ENCODE data around the gene SMG1. TPM values are rescaled to one million over a fixed set of nuclear protein-coding genes. Genes with fewer than 3 reads are reported as not detected.
"Not testable (repeated sequence)": the region's sequence is repeated elsewhere in the genome, so short reads cannot be mapped to it uniquely, and the experiment has no call there.

The SMG1 gene
- total RNA-seq, 1 donor from 2014 or later = 49.5 TPM

- ATAC-seq = no peak
Observed at GRCh38 chr16:18932243-18932987, 6.2 kb upstream of the SMG1 start.

- no peak for ATAC-seq
Observed at GRCh38 chr16:18931756-18932155, 5.5 kb upstream of the SMG1 start.

GRCh38 chr16:18930095-18930494, 3.9 kb upstream of the SMG1 start:
- ATAC-seq = not testable (repeated sequence)

GRCh38 chr16:18928073-18928472, 1.9 kb upstream of the SMG1 start:
- ATAC-seq = not testable (repeated sequence)

- peak; percentile 74 for ATAC-seq
Observed at GRCh38 chr16:18925215-18925985, 808 bp downstream of the SMG1 start.

- ATAC-seq = not testable (repeated sequence)
Observed at GRCh38 chr16:18923935-18924334, 2.3 kb downstream of the SMG1 start.

- ATAC-seq = not testable (repeated sequence)
Observed at GRCh38 chr16:18923124-18923523, 3.1 kb downstream of the SMG1 start.

- ATAC-seq = not testable (repeated sequence)
Observed at GRCh38 chr16:18909585-18909984, 16.6 kb downstream of the SMG1 start.

GRCh38 chr16:18908716-18909115, 17.5 kb downstream of the SMG1 start:
- not testable (repeated sequence) for ATAC-seq

GRCh38 chr16:18902778-18903177, 23.4 kb downstream of the SMG1 start:
- ATAC-seq = not testable (repeated sequence)

GRCh38 chr16:18902044-18902443, 24.2 kb downstream of the SMG1 start:
- not testable (repeated sequence) for ATAC-seq

- ATAC-seq = not testable (repeated sequence)
Observed at GRCh38 chr16:18901194-18901593, 25.0 kb downstream of the SMG1 start.

- not testable (repeated sequence) for ATAC-seq
Observed at GRCh38 chr16:18884456-18884855, 41.8 kb downstream of the SMG1 start.

GRCh38 chr16:18877734-18878133, 48.5 kb downstream of the SMG1 start:
- not testable (repeated sequence) for ATAC-seq

- ATAC-seq = not testable (repeated sequence)
Observed at GRCh38 chr16:18877259-18877658, 48.9 kb downstream of the SMG1 start.

GRCh38 chr16:18876301-18876700, 49.9 kb downstream of the SMG1 start:
- not testable (repeated sequence) for ATAC-seq

- not testable (repeated sequence) for ATAC-seq
Observed at GRCh38 chr16:18869043-18869771, 57.0 kb downstream of the SMG1 start.

GRCh38 chr16:18866277-18866823, 59.9 kb downstream of the SMG1 start:
- ATAC-seq = not testable (repeated sequence)

- not testable (repeated sequence) for ATAC-seq
Observed at GRCh38 chr16:18862891-18863290, 63.3 kb downstream of the SMG1 start.

- no peak for ATAC-seq
Observed at GRCh38 chr16:18855196-18855595, 71.0 kb downstream of the SMG1 start.

GRCh38 chr16:18853694-18854093, 72.5 kb downstream of the SMG1 start:
- ATAC-seq = no peak

GRCh38 chr16:18852647-18853046, 73.6 kb downstream of the SMG1 start:
- ATAC-seq = no peak

GRCh38 chr16:18846416-18846815, 79.8 kb downstream of the SMG1 start:
- ATAC-seq = no peak
